Thyroid gland (tissue), 4 donors: ENCODE data around the gene CLCN2.

ENCODE experiments used
- POLR2A ChIP-seq, 2 donors: fragments of 450-650 bp; IDR thresholded peaks; one replicate each; pipeline ENCODE4 v1.6.1; 2017; ENCODE audit warnings: antibody characterized with exemption in 2 of 2, mild to moderate bottlenecking in 2 of 2, moderate library complexity in 1 of 2
- TF ChIP-seq, protein P1 (sequence below), 6 experiments: fragments of 200-600 bp in 3 of 6; fragments of 450-650 bp in 3 of 6; sonication (generic) in 3 of 6; IDR thresholded peaks; one replicate each; pipeline ENCODE4 v1.5.1; 2016 to 2019; ENCODE audit warnings: antibody characterized with exemption in 6 of 6, mild to moderate bottlenecking in 2 of 6, inconsistent platforms in 1 of 6, moderate library complexity in 1 of 6

DNA sequence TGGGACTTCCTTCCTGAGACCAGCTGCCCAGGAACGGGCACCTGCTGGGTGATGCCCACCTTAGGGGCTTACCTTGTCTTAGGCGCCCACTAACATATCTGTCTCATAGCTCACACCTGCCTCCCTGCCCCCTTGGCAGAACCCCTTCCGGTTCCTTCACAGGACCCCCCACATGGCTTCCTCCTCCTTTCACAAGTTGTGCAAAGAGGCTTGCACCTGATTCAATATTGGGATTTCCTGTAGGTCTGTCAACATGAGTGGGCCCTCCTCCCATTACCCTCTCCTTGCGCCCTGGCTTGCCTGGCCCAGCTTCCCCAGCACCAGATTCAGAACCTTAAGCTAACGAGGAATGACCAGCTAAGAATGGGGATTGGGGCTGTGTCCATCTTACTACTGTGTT, 16.0 kb upstream of the CLCN2 start:
- TF ChIP-seq, protein P1, sequence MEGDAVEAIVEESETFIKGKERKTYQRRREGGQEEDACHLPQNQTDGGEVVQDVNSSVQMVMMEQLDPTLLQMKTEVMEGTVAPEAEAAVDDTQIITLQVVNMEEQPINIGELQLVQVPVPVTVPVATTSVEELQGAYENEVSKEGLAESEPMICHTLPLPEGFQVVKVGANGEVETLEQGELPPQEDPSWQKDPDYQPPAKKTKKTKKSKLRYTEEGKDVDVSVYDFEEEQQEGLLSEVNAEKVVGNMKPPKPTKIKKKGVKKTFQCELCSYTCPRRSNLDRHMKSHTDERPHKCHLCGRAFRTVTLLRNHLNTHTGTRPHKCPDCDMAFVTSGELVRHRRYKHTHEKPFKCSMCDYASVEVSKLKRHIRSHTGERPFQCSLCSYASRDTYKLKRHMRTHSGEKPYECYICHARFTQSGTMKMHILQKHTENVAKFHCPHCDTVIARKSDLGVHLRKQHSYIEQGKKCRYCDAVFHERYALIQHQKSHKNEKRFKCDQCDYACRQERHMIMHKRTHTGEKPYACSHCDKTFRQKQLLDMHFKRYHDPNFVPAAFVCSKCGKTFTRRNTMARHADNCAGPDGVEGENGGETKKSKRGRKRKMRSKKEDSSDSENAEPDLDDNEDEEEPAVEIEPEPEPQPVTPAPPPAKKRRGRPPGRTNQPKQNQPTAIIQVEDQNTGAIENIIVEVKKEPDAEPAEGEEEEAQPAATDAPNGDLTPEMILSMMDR (IDR thresholded peaks at IDR 0.05): no peak
- no peak for TF ChIP-seq POLR2A (IDR thresholded peaks at IDR 0.05)
